H1 (cell line): Measurements from ENCODE around the gene CA10.

Experiments
- CREB1 ChIP-seq: IDR thresholded peaks from 2 replicates; pipeline ENCODE4 v1.6.1; 2012; ENCODE audit warnings: inconsistent platforms
- CTCF ChIP-seq, 3 experiments: IDR thresholded peaks; 1 replicate in 2 of 3; 2 replicates in 1 of 3; pipeline versions ENCODE4 v1.5.1 to v1.6.1; 2011; ENCODE audit warnings: low read length in 3 of 3, mild to moderate bottlenecking in 3 of 3, inconsistent platforms in 2 of 3, low read depth in 1 of 3, moderate library complexity in 1 of 3; ENCODE audit not compliant: insufficient read depth in 1 of 3; ENCODE audit errors: control extremely low read depth in 1 of 3
- E2F6 ChIP-seq: IDR thresholded peaks from 2 replicates; pipeline ENCODE4 v1.6.1; 2012; ENCODE audit warnings: inconsistent platforms
- EZH2 ChIP-seq: fragments of 200-600 bp; sonication (generic); IDR thresholded peaks from 2 replicates; pipeline ENCODE4 v1.7.1; 2012; ENCODE audit warnings: low read depth, mild to moderate bottlenecking, moderate library complexity, low read length, inconsistent platforms; ENCODE audit not compliant: severe bottlenecking
- HDAC6 ChIP-seq: IDR thresholded peaks from one replicate; pipeline ENCODE4 v1.7.1; 2012; ENCODE audit warnings: low read depth, mild to moderate bottlenecking, inconsistent platforms, low read length, moderate library complexity
- MAX ChIP-seq: IDR thresholded peaks from 2 replicates; pipeline ENCODE4 v1.6.1; 2012; ENCODE audit warnings: inconsistent platforms
- RAD21 ChIP-seq, 2 experiments: IDR thresholded peaks in 1 of 2; conservative IDR thresholded peaks in 1 of 2; 2 replicates each; pipeline ENCODE4 v1.6.1; 2011; ENCODE audit warnings: low read depth in 2 of 2, low read length in 2 of 2, improper control_type of control experiment in 1 of 2, inconsistent platforms in 1 of 2, mild to moderate bottlenecking in 1 of 2, moderate library complexity in 1 of 2
- SUZ12 ChIP-seq: fragments of 200-600 bp; sonication (generic); IDR thresholded peaks from 2 replicates; pipeline ENCODE4 v1.6.1; 2012; ENCODE audit warnings: mild to moderate bottlenecking, inconsistent platforms, low read length, moderate library complexity, mixed read lengths
- USF2 ChIP-seq: IDR thresholded peaks from 2 replicates; pipeline ENCODE4 v1.6.1; 2011; ENCODE audit warnings: low read length, improper control_type of control experiment

GRCh38 chr17:51852603-51853002 lies 305.9 kb downstream of the CA10 start:
- no peak for TF ChIP-seq MAX
- no peak for TF ChIP-seq RAD21 (IDR thresholded peaks at IDR 0.05 in 1 of 2, conservative IDR thresholded peaks at IDR 0.05 in 1 of 2; ENCODE audit: low read depth in 2 of 2, low read length in 2 of 2)
- TF ChIP-seq EZH2, result no peak
- TF ChIP-seq USF2, result no peak
- TF ChIP-seq CTCF (IDR thresholded peaks at IDR 0.05; ENCODE audit: control extremely low read depth in 1 of 3, insufficient read depth in 1 of 3, low read depth in 1 of 3, low read length in 3 of 3), result no peak
- TF ChIP-seq SUZ12, result no peak
- no peak for TF ChIP-seq HDAC6
- TF ChIP-seq CREB1, result no peak
- TF ChIP-seq E2F6, result no peak
